IPS-18c (cell line): ENCODE results near the gene SMIM28.

ENCODE experiments used
- H3K4me3 ChIP-seq: 2 replicates; pipeline ENCODE4 v1.7.0; 2013; ENCODE audit warnings: low read depth, mild to moderate bottlenecking, low read length, moderate library complexity; ENCODE audit not compliant: insufficient read depth
- H3K9me3 ChIP-seq: one replicate; pipeline ENCODE4 v1.6.1; 2013; ENCODE audit warnings: mild to moderate bottlenecking, low read length, moderate library complexity; ENCODE audit not compliant: control insufficient read depth, insufficient read depth

Gene SMIM28

DNA sequence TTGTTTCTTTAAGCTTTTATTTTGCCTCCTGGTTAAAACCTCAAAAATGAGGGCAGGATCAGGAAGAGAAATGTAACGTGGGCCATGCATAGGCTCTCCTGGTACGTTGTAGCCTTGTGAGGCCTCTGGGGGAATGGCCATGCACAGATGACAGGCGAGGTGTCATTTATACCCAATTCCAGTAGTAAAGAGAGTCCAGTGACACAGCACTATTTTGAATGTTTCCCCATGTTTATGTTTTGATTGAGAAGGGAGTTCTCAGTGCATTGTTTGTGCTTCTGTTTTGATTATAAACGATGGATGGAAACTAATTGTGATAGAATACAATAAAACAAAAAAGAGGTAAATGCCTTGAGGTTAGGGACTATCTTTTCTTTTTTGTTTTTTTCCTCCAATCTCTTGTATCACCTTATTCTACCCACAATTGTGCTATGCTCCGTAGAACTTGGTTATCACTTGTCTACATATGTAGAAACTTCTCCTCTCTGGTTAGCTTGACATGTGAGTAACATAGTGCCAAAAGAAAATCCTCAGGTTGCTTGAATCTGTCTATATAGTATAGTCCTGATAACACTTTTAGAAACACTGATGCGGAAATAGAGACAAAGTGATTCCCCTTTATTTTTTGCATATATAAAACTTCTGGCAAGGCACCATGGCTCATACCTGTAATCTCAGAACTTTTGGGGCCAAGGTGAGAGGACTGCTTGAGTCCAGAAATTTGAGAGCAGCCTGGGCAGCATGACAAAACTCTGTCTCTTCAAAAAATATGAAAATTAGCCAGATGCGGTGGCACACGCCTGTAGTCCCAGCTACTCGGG lies 6.9 kb upstream of the SMIM28 start:
- Histone ChIP-seq H3K9me3 (no peaks in the 10 kb centered on the region), H3K4me3 (no peak overlapping the region)

DNA sequence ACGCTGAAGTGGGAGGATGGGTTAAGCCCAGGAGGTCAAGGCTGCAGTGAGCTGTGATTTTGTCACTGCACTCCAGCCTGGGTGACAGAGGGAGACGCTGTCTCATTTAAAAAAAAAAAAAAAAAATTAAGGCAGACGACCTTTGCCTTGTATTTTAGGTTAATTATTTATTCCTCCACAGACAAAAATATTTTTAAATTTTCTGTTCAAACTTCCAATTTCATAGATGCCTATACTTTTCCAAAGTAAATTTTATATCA lies 6.3 kb upstream of the SMIM28 start:
- no peaks in the 10 kb centered on the region for H3K9me3 ChIP-seq
- H3K4me3 ChIP-seq: no peak overlapping the region

GRCh38 chr6:138371720-138372119 lies 6.0 kb upstream of the SMIM28 start:
- Histone ChIP-seq H3K9me3 (no peaks in the 10 kb centered on the region), H3K4me3 (no peak overlapping the region)

- no peaks in the 10 kb centered on the region for H3K9me3 ChIP-seq
- H3K4me3 ChIP-seq: no peak overlapping the region
Measured at GRCh38 chr6:138372711-138373463, 4.8 kb upstream of the SMIM28 start.

DNA sequence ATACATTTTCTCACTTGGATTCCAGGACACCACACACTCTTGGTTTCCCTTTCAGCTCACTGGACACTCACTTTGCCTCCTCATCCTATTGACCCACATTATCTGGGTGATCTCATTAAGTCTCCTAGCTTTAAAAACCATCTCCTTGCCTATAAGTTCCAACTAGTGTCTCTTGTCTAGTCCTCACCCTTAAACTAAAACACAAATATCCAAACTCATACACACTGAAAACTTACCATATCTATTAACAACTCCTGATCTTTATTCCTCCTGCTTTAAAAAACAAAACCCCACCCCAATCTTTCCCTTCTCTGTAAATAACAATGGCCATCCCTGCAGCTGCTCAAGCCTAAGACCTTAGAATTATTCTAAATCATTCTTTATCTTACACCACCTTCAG lies 3.5 kb upstream of the SMIM28 start:
- Histone ChIP-seq H3K9me3 (no peaks in the 10 kb centered on the region), H3K4me3 (no peak overlapping the region)

DNA sequence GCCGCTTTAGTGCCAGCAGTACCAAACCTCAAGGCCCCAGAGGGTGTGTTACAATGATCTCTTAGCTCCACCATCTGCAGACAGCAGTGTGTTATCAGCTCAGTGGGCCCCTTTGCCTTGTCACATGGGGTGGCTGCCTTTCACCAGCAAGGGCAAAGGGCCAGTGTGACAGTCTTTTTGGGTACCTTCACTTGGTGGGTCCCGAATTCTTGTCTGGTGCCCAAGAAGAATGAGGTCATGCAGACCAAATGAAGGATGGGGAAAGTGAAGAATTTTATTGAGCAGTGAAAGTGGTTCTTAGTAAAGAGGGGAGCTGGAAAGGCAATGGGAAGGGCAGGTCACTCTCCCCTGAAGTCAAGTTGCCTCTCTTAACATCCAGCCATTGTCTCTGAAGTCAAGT lies 2.9 kb upstream of the SMIM28 start:
- Histone ChIP-seq H3K4me3 (no peak overlapping the region), H3K9me3 (no peaks in the 10 kb centered on the region)

DNA sequence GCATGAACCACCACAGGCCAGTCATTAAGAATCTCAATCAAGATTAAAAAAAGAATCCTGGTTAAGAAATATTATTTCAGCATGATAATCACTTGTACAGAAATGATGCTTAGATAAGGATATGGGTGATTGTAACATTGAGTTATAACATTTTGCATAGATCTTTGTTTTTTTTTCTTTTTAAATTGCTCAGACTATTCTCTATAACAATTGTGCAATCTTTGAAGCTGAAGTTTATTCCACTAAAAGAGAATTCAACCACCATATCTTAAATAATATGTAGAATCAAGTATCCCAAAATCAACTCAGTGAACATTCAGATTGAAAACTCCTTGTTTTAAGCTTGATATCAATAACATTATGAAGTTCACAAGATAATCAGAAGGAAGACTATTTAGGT lies 663 bp upstream of the SMIM28 start:
- Histone ChIP-seq H3K4me3 (no peak overlapping the region), H3K9me3 (no peaks in the 10 kb centered on the region)

DNA sequence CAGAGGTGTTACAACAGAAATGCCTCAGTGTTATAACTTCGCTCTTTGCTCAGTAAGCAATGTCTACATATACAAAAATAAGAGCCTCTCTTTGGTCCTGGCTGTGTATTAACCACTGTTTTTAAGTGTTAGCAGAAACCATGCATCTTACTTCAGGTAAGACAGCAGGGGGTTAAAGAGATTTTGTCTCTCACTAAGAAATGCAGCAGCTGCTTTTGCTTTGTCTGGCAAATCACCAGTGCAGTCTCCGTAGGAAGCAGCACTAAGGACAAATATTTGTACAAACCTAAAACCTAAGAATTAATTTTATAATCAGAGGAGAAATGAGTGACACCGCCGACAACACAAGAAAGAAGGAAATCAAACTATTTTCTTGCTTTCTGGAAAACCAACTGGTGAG lies 758 bp downstream of the SMIM28 start:
- no peak overlapping the region for H3K4me3 ChIP-seq
- no peaks in the 10 kb centered on the region for H3K9me3 ChIP-seq

DNA sequence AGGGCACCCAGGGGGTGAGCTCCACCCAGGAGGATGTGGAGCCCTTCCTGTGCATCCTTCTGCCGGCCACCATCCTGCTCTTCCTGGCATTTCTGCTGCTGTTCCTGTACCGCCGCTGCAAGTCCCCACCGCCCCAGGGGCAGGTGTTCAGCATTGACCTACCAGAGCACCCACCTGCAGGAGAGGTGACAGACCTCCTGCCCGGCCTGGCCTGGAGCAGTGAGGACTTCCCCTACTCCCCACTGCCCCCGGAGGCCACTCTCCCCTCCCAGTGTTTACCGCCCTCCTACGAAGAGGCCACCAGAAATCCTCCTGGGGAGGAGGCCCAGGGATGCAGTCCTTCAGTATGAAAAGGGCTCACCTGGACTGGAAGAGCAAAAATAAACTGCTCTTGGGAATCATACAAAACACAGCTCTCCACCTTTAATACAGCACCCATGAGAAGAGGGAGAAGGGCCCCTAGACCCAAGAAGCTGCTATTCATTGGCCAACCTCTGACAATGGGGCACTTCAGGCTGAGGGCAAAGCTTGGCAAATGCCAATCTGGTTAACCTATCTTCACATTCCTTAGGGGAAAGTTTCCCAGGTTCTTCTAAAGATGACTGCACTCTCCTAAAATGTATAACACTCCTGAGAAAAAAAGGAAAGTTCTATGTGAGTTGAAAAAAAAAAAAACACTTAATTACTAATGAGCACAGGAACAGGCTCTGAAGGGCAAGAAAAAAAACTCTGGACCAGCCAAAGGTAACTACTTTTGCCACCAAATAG lies 5.0 kb downstream of the SMIM28 start:
- H3K4me3 ChIP-seq: no peak overlapping the region
- no peaks in the 10 kb centered on the region for H3K9me3 ChIP-seq

DNA sequence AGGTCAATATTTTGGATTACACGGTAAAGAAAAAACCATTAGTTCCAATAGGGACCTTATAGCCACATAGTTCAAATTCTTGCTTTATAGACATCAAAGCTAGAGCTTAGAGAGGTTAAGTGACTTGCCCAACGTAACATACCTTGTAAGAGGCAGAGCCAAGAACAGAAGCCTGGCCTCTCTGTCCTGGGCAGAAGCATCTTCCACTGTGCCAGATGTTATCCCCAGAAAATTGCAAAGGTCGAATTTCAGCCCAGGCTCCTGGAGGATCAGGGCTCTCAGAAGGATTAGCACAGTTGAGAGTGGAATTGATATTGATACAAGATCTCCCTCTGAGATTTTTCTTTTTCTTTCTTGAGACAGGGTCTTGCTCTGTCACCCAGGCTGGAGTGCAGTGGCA lies 6.1 kb downstream of the SMIM28 start:
- no peaks in the 10 kb centered on the region for H3K9me3 ChIP-seq
- no peak overlapping the region for H3K4me3 ChIP-seq

- H3K9me3 ChIP-seq: no peaks in the 10 kb centered on the region
- H3K4me3 ChIP-seq: no peak overlapping the region
Measured at GRCh38 chr6:138386897-138387296, 9.2 kb downstream of the SMIM28 start.

DNA sequence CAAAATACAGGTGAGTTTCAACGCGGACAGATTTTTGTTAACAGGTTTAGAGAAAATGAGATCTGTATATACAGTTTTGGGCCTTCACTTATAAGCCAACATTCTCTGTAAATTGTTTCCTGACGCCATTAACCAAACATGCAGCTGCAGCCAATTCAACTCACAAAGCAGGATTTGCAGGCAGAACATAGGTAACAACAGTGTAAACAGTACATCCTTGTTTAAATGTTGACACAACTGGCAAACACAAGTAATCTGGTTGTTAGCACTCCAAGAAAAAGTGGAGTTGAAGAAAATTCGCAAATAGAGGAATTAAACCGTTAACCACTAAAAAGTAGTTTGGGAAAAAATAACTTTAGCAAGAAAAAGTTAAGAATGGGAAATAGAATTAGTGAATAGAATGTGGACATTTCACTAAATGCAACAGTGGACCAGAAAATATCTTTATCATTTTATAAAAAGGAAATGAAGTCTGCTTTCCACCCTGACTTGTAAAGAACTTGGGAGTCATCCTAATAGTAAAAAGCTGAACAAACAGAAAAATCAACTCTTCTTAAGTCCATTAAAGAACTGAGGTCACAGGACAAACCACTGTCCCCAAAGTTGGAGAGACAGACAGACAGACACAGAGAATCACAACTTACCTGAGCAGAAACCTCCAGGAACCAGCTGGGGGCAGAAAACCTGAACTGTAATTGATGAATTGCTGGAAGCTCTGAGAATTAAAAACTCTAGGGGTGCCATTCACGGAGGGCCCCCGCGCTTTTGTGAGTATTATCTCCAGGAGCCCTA lies 10.1 kb downstream of the SMIM28 start:
- no peak overlapping the region for H3K4me3 ChIP-seq
- H3K9me3 ChIP-seq: no peaks in the 10 kb centered on the region

DNA sequence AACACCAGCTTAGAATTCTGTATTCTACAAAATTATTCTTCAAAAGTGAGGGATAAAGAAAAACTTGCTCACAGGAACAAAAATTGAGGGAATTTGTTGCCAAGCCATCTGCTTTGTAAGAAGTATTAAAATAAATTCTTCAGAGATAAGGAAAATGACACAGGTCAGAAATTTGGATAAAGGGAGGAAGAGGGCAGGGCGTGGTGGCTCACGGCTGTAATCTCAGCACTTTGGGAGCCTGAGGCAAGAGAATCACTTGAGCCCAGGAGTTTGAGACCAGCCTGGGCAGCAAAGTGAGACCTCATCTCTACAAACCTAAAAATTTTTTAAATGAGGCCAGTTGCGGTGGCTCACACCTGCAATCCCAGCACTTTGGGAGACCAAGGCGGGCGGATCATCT lies 11.8 kb downstream of the SMIM28 start:
- Histone ChIP-seq H3K4me3 (no peak overlapping the region), H3K9me3 (no peaks in the 10 kb centered on the region)

DNA sequence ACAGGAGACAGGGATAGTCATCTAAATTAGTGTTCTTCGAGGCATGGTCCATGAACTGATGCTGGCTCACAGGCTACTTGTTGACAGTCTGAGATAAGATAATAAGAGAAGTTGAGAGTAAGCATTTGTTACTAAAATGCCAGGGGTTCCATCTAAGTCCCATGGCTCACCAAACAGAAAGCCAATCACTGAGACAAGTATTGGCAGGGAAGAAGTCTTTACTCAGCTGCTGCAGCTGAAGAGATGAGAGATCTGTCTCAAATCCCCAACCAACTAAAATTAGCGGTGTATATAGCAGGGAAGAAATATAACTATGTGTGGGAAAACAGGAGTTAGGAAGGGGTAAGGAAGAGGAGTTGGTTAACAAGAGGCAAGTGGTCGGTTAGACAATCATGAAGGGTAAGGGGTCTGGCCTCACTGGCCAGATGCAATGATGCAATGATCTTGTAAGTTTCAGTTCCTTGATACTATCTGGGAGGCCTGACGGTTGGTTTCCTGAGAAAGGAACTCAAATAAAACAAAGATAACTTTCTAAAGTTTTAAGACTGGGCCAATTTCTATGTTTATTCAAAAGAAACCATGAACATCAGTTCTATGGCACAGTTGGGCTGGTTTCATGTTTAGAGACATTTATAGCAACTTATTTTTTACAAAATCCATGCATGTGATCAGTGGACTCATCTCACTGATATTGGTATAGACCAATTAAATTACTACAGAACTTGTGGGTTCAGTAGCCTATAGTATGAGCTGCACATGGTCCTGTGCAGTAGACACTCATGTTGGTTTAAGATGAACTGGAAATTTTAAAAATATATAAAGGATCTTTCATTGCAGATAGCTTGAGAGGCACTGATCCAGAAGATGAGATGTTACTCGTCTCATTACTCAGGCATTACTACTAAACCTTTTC lies 16.4 kb downstream of the SMIM28 start:
- no peaks in the 10 kb centered on the region for H3K9me3 ChIP-seq
- no peak overlapping the region for H3K4me3 ChIP-seq

- Histone ChIP-seq H3K4me3 (no peak overlapping the region), H3K9me3 (no peaks in the 10 kb centered on the region)
Measured at GRCh38 chr6:138396709-138397108, 19.0 kb downstream of the SMIM28 start.
